ENCODE measurements around the gene PTOV1.

Gene PTOV1

GRCh38 chr19:49875177-49875576 lies 24.2 kb downstream of the PTOV1 start:
- DNase-seq (ENCODE audit: low spot score), result no peak

- DNase-seq (ENCODE audit: low spot score), result peak; percentile 54
Measured at GRCh38 chr19:49875857-49876421, 25.0 kb downstream of the PTOV1 start.

GRCh38 chr19:49876422-49877019 lies 25.6 kb downstream of the PTOV1 start:
- DNase-seq (ENCODE audit: low spot score), result peak; percentile 99

DNA sequence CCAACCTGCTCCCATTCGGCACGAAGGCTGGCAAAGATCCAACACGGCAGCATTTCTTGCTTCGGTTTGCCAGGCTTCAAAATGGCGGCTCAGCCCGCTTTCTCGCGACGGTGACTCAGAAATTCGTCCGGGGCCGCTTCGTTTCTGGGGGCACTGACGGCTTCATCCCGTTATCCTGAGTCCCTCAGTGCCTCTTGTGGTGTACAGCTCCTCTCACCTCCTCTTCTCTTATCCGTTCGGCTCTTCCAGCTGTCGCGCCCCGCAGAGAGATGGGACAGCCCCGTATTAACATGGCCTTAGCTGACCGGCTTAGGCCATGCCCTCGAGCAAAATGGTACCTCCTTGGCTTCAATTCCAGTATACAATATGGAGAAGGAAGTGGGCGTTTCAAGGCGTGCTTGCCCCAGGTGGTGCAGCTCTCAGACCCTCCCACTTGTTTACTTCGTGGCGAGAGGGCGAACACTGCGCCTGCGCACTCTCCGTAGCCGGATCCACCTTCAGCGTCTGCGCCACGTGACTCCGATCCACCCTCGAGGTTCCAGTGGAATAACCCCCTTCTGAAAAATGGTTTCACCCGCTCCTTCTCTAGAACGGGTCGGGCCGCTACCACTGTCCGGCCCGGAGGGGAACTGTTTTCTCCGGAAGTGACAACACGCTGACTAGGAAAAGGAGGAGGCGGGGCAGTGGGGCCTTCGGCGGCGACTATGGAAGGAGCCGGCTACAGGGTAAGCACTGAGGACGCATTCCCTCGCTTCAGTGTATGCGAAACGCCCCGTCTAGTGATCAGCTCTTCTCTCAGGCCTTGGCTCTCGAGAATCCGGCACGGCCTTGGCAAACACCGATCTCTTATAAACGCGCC lies 26.3 kb downstream of the PTOV1 start, which contains the start of the genes AKT1S1 and TBC1D17:
TSS of gene AKT1S1 (minus strand) at position 336 of the 859 bp plus-strand sequence. CDS start 4,060 bp downstream, outside the sequence.
TSS of gene TBC1D17 (plus strand) at position 683 of the 859 bp plus-strand sequence. CDS start at position 705, 22 bp downstream.
- DNase-seq (ENCODE audit: low spot score), result peak; percentile 100

DNA sequence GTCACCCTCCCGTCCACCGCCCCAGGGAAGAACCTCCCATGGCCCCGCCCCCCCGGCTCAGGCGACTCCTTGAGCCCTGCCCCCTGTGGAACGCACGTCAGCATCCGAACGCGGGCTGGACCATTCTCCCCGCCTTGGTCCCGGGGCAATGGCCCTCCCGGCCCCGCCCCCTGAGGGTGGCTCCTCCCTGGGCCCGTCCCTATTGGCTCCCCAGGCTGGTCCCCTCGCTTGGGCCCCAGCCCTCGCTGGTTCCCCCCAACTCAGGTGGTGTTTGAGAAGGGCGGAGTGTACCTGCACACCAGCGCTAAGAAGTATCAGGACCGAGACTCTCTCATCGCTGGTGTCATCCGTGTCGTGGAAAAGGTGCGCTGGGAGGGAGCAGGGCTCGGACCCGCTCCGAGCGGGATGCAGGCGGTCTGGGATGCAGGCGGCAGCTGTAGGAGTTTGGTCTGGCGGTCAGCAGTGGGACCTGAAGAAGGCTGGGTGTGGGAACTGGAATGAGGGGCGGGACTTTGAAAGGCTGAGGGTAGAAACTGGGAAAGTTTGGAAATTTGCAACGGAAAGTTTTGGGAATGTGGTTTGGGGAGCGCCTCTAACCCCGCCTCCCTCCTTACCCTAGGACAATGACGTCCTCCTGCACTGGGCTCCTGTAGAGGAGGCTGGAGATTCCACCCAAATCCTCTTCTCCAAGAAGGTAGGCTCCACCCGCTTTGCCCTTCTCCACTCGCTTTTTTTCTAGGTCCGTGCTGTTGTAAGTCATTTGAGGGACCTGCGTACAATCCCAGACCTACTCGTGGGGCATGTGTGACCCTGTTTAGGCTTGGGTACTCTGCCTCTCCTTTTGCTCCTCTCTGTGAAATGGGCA lies 27.2 kb downstream of the PTOV1 start:
- peak; percentile 98 for DNase-seq (ENCODE audit: low spot score)

GRCh38 chr19:49878744-49879070 lies 27.7 kb downstream of the PTOV1 start:
- DNase-seq (ENCODE audit: low spot score), result no peak

GRCh38 chr19:49879243-49879963 lies 28.4 kb downstream of the PTOV1 start:
- DNase-seq (ENCODE audit: low spot score), result no peak

DNA sequence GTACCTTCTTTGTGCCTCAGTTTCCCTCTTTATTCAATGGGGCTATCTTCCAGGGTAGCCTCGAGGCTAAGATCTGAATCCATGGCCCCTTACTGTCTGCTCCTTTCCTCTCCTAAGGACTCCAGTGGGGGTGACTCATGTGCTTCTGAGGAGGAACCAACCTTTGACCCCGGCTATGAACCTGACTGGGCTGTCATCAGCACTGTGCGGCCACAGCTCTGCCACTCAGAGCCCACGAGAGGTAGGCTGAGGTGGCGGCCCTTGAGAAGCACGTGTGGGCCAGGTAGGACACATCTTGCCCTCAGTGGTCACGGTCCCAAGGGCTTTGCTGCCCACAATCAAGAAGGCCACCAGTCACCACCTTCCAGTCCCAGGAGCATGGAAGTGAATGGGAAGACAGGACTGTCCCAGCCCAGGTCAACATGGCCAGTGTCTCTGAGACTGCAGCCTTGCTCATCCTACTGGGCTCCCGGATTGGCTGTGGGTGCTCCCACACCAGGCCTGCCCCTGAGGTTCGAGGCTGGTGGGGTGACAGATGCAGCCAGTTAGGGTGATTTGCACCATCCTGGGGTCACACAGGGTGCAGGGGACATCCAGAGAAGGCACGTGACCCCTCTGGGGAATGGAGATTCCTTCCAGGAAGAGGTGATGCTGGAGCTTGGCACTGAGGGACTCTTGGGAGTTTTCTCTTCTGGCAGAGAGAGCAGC lies 29.4 kb downstream of the PTOV1 start:
- no peak for DNase-seq (ENCODE audit: low spot score)

GRCh38 chr19:49881186-49881585 lies 30.2 kb downstream of the PTOV1 start:
- no peak for DNase-seq (ENCODE audit: low spot score)

DNA sequence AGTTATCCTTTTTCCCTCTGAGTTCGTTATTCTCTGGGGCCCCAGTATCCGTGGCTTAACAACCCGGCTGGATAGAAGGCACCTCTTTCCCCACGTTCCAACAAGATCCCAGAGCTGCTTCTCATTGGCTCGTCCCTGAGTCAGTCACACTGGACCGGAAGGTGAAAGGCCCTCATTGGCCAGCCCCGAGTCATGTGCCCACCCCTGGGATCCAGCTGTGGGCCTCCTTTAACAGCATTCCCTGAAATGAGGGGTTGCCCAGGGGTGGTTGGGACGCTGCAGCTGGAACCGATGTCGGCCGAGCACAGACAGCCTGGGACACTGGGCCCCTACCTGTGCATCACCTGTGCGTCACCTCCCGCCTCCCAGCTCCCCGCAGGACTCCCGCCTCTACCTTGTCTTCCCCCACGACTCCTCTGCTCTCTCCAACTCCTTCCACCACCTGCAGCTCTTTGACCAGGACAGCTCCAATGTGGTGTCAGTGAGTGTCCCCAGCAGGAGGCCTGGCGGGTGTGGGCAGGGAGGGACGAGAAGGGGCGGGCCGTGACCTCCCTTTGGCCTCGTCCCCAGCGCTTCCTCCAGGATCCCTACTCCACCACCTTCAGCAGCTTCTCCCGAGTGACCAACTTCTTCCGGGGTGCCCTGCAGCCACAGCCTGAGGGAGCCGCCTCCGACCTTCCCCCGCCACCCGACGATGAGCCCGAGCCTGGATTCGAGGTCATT lies 30.9 kb downstream of the PTOV1 start:
- DNase-seq (ENCODE audit: low spot score), result no peak

- DNase-seq (ENCODE audit: low spot score), result no peak
Measured at GRCh38 chr19:49882643-49883042, 31.7 kb downstream of the PTOV1 start.

DNA sequence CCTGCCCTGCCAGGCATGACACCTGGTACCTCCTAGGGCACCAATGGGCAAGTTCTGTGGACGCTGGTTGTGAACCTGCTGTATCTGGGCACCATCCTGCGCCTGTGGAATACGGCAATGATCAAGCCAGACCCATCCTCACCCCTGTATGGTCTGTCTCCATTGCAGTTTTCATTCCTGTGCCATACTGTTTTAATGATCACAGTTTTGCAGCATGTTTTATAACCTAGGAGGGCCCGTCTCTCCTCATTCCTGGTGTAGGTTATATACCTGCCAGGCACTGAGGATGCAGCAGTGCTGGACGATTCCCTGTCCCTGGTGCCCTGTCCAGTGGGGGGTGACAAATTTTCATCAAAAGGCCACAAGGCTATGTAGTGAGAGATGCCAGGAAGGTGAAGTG lies 32.1 kb downstream of the PTOV1 start:
- DNase-seq (ENCODE audit: low spot score), result no peak

GRCh38 chr19:49884109-49884508 lies 33.1 kb downstream of the PTOV1 start:
- DNase-seq (ENCODE audit: low spot score), result no peak

DNA sequence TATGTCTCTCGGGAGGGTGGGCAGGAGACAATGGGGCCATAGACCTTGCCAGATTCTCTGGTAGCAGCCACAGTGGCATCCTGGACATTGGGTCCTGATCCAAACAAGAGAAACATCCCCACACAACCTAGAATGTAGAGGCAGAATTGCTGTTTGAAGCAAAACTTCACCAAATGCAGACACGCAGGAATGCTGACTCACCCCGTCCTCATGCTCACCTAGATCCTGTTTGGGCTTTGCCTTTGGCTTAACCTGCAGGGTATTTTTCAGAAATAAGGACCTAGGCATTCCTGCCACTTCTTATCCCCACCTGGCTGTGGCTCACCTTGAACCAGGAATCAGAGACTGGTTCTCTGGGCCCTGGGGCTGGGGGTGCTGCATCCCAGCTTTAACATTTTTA lies 33.8 kb downstream of the PTOV1 start:
- DNase-seq (ENCODE audit: low spot score), result no peak

GRCh38 chr19:49887037-49887664 lies 36.2 kb downstream of the PTOV1 start:
- no peak for DNase-seq (ENCODE audit: low spot score)

- DNase-seq (ENCODE audit: low spot score), result no peak
Measured at GRCh38 chr19:49887665-49888509, 36.9 kb downstream of the PTOV1 start.

DNA sequence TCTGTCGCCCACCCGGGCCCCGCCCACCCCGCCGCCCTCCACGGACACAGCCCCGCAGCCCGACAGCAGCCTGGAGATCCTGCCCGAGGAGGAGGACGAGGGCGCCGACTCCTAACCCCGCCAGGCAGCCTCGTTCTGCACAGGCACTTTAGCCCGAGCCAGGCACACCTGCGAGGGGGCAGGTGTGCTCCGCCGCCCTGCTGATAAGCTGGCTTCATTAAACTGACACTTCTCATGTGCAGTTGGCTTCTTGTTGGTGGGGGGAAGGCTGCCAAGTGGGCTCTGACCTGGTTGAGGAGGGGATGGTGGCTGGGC lies 37.5 kb downstream of the PTOV1 start:
- no peak for DNase-seq (ENCODE audit: low spot score)

DNA sequence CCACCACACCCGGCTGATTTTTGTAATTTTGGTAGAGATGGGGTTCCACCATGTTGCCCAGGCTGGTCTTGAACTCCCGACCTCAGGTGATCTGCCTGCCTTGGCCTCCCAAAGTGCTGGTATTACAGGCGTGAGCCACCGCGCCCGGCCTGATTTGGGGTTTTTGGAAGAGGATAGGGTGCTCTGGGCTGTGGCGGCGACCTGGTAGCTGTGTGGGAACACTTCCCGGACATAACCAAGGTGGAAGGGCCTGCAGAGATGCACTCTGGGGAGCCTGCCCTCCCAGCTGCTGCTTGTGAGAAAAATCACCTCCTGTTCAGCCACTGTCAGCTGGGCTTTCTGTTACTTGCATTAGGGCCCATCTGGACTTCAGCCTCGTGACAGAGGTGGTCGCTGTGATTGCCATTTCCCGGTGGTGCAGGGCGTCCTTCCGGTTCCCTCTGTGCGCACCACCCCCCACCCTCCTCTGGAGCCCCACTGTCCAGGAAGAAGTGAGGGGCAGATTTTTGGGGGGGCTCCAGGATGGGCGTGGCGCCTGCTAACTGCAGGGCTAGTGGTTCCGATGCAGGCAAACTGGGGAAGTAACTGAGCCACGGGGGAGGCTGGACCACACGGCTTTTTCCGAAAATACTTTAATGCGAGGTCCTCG lies 38.2 kb downstream of the PTOV1 start:
- DNase-seq (ENCODE audit: low spot score), result no peak
